HepG2 (cell line): ENCODE measurements around the gene MEI1. TPM values are rescaled to one million over a fixed set of nuclear protein-coding genes. Genes with fewer than 3 reads are reported as not detected.

Experiments
- ATF6 ChIP-seq: sonication (generic); formaldehyde crosslinking; conservative IDR thresholded peaks from 2 replicates; pipeline ENCODE4 v1.4.0; 2020; ENCODE audit warnings: missing genetic modification reagents
- FOXP4 ChIP-seq: sonication (generic); formaldehyde crosslinking; IDR thresholded peaks from 2 replicates; pipeline ENCODE4 v1.4.0; 2020; ENCODE audit warnings: missing genetic modification reagents
- GPN1 ChIP-seq: sonication (generic); formaldehyde crosslinking; IDR thresholded peaks from 2 replicates; pipeline ENCODE4 v1.5.1; 2020; ENCODE audit warnings: missing genetic modification reagents, borderline replicate concordance
- KAT2B ChIP-seq: fragments of 150-350 bp; IDR thresholded peaks from 2 replicates; pipeline ENCODE4 v1.6.1; 2014; ENCODE audit warnings: low read depth, low read length, borderline replicate concordance
- MIXL1 ChIP-seq: IDR thresholded peaks from 2 replicates; pipeline ENCODE4 v1.6.1; 2016
- SNAPC4 ChIP-seq: sonication (generic); formaldehyde crosslinking; IDR thresholded peaks from 2 replicates; pipeline ENCODE4 v1.4.0; 2020; ENCODE audit warnings: mild to moderate bottlenecking, missing genetic modification reagents
- SOX5 ChIP-seq: IDR thresholded peaks from 2 replicates; pipeline ENCODE4 v1.6.1; 2016; ENCODE audit warnings: borderline replicate concordance
- TAF1 ChIP-seq: sonication (generic); formaldehyde crosslinking; IDR thresholded peaks from 2 replicates; pipeline ENCODE4 v1.4.0; 2020; ENCODE audit warnings: missing genetic modification reagents
- TBP ChIP-seq: sonication (generic); formaldehyde crosslinking; IDR thresholded peaks from 2 replicates; pipeline ENCODE4 v1.5.0; 2020; ENCODE audit warnings: missing genetic modification reagents
- THAP9 ChIP-seq: sonication (generic); formaldehyde crosslinking; IDR thresholded peaks from 2 replicates; pipeline ENCODE4; 2020; ENCODE audit warnings: missing genetic modification reagents, mild to moderate bottlenecking, borderline replicate concordance
- ZNF230 ChIP-seq: sonication (generic); formaldehyde crosslinking; IDR thresholded peaks from 2 replicates; pipeline ENCODE4 v1.4.0; 2020; ENCODE audit warnings: mild to moderate bottlenecking, missing genetic modification reagents
- ZNF274 ChIP-seq: sonication (generic); formaldehyde crosslinking; IDR thresholded peaks from 2 replicates; pipeline ENCODE4 v1.5.1; 2020; ENCODE audit warnings: mild to moderate bottlenecking, missing genetic modification reagents
- ZNF383 ChIP-seq: sonication (generic); formaldehyde crosslinking; IDR thresholded peaks from 2 replicates; pipeline ENCODE4 v1.4.0; 2020; ENCODE audit warnings: missing genetic modification reagents, mild to moderate bottlenecking, borderline replicate concordance
- ZNF704 ChIP-seq: sonication (generic); formaldehyde crosslinking; IDR thresholded peaks from 2 replicates; pipeline ENCODE4 v1.8.1; 2023; ENCODE audit warnings: mild to moderate bottlenecking, inconsistent platforms, moderate library complexity, missing genetic modification reagents, borderline replicate concordance
- ZNF781 ChIP-seq: sonication (generic); formaldehyde crosslinking; IDR thresholded peaks from 2 replicates; pipeline ENCODE4 v1.5.1; 2020; ENCODE audit warnings: borderline replicate concordance, mild to moderate bottlenecking, missing genetic modification reagents; ENCODE audit errors: not compliant biosample characterization
- ZNF83 ChIP-seq: sonication (generic); formaldehyde crosslinking; IDR thresholded peaks from 2 replicates; pipeline ENCODE4 v1.4.0; 2020; ENCODE audit warnings: missing genetic modification reagents, mild to moderate bottlenecking, borderline replicate concordance
- polyA plus RNA-seq, 8 experiments: library from polyadenylated mRNA; depleted of rRNA in 3 of 8; stranded (reverse) in 7 of 8; unstranded in 1 of 8; fragments of >200 nt; fragmentation: Illumina TruSeq in 4 of 8; extraction: Trizol in 4 of 8; gene quantifications; 2 replicates each; pipeline versions ENCODE4 v1.2.1 to v1.2.3, GENCODE V29; 2011 to 2016; ENCODE audit warnings: low read depth in 4 of 8, missing spikeins in 1 of 8, mixed read lengths in 1 of 8; ENCODE audit not compliant: insufficient read depth in 1 of 8
- total RNA-seq, 5 experiments: library from RNA; depleted of rRNA; stranded (reverse); fragments of >200 nt; fragmentation: Illumina TruSeq; extraction: Trizol; gene quantifications; 2 replicates each; pipeline ENCODE4 v1.2.3, GENCODE V29; 2016; ENCODE audit warnings: low read depth in 1 of 5

Gene MEI1
- total and polyA plus RNA-seq, 2 of the 13 experiments (the other 11 are each of a cell fraction or from before 2014, with no cell fraction given) = 0.75 to 1.9 TPM

GRCh38 chr22:41833369-41834004 is 134.2 kb downstream of the MEI1 start (continued):
- no peak for TF ChIP-seq ATF6 (CRISPR knock-in tag)
- no peak for TF ChIP-seq ZNF781 (CRISPR knock-in tag)
- TF ChIP-seq ZNF704 (CRISPR knock-in tag) = no peak; the same call in 1 of the 2 replicates
- peak; percentile 61 for TF ChIP-seq TAF1
- no peak for TF ChIP-seq TBP (CRISPR knock-in tag)
- TF ChIP-seq THAP9 = no peak; the same call in 1 of the 2 replicates
- no peak for TF ChIP-seq KAT2B
- TF ChIP-seq GPN1 (CRISPR knock-in tag) = no peak
- TF ChIP-seq ZNF230 (CRISPR knock-in tag) = peak; percentile 60; the same call in 1 of the 2 replicates
- no peak for TF ChIP-seq FOXP4 (CRISPR knock-in tag)
- no peak for TF ChIP-seq ZNF274 (CRISPR knock-in tag)
- TF ChIP-seq MIXL1 (CRISPR knock-in tag) = no peak
- TF ChIP-seq ZNF383 (CRISPR knock-in tag) = no peak
- no peak for TF ChIP-seq SNAPC4
- 0 out of 2 replicates have a peak, but pooled peaks have one; percentile 9 for TF ChIP-seq ZNF83 (CRISPR knock-in tag)
- no peak for TF ChIP-seq SOX5 (CRISPR knock-in tag)
